CD4-positive, alpha-beta T cell treated with Interleukin-12 subunit alpha and Interleukin-12 subunit beta, for 1 hour (primary cell): ENCODE data around the gene ANKMY2.

Experiments
- DNase-seq: peaks from one replicate; pipeline ENCODE4 v3.0.0-alpha.2; 2020

ANKMY2 gene

GRCh38 chr7:16657656-16658279 is 12.2 kb upstream of the ANKMY2 start:
- DNase-seq: no peak

- DNase-seq: no peak
Measured at GRCh38 chr7:16656141-16656540, 10.6 kb upstream of the ANKMY2 start.

GRCh38 chr7:16655394-16655793 is 9.8 kb upstream of the ANKMY2 start:
- no peak for DNase-seq

- no peak for DNase-seq
Measured at GRCh38 chr7:16652888-16653287, 7.3 kb upstream of the ANKMY2 start.

- no peak for DNase-seq
Measured at GRCh38 chr7:16652240-16652583, 6.7 kb upstream of the ANKMY2 start.

GRCh38 chr7:16651396-16652239 is 6.1 kb upstream of the ANKMY2 start:
- DNase-seq: no peak

GRCh38 chr7:16650266-16650665 is 4.7 kb upstream of the ANKMY2 start:
- DNase-seq: no peak

- no peak for DNase-seq
Measured at GRCh38 chr7:16649196-16649595, 3.6 kb upstream of the ANKMY2 start.

- no peak for DNase-seq
Measured at GRCh38 chr7:16648551-16648950, 3.0 kb upstream of the ANKMY2 start.

GRCh38 chr7:16647435-16647960 is 1.9 kb upstream of the ANKMY2 start:
- no peak for DNase-seq

GRCh38 chr7:16646472-16647072 is 1.0 kb upstream of the ANKMY2 start:
- no peak for DNase-seq

GRCh38 chr7:16644636-16645592 is 640 bp downstream of the ANKMY2 start:
- peak; percentile 60 for DNase-seq

GRCh38 chr7:16644157-16644556 is 1.4 kb downstream of the ANKMY2 start:
- DNase-seq: no peak

- no peak for DNase-seq
Measured at GRCh38 chr7:16638282-16639280, 7.0 kb downstream of the ANKMY2 start.

GRCh38 chr7:16637379-16637778 is 8.2 kb downstream of the ANKMY2 start:
- DNase-seq: no peak

GRCh38 chr7:16636555-16637101 is 8.9 kb downstream of the ANKMY2 start:
- no peak for DNase-seq

- DNase-seq: no peak
Measured at GRCh38 chr7:16634271-16634738, 11.2 kb downstream of the ANKMY2 start.

- DNase-seq: no peak
Measured at GRCh38 chr7:16630654-16631053, 14.9 kb downstream of the ANKMY2 start.

- DNase-seq: no peak
Measured at GRCh38 chr7:16627236-16627635, 18.3 kb downstream of the ANKMY2 start.

- no peak for DNase-seq
Measured at GRCh38 chr7:16626388-16626787, 19.2 kb downstream of the ANKMY2 start.

GRCh38 chr7:16619979-16620408 is 25.6 kb downstream of the ANKMY2 start:
- no peak for DNase-seq
